WTC11 (cell line): ENCODE data around the gene COMMD4.

Source experiments
- FOXK1 ChIP-seq: sonication (generic); formaldehyde crosslinking; IDR thresholded peaks from 2 replicates; pipeline ENCODE4 v1.8.0; 2022; ENCODE audit warnings: mild to moderate bottlenecking, moderate library complexity, missing genetic modification reagents
- NR2C2 ChIP-seq: sonication (generic); formaldehyde crosslinking; IDR thresholded peaks from 2 replicates; pipeline ENCODE4 v1.8.0; 2022; ENCODE audit warnings: mild to moderate bottlenecking, missing genetic modification reagents
- PRRX2 ChIP-seq: fragments of 250-450 bp; sonication (Bioruptor Pico); IDR thresholded peaks from 2 replicates; pipeline ENCODE4 v1.8.0; 2021; ENCODE audit warnings: mild to moderate bottlenecking
- TF ChIP-seq, protein P1 (sequence below): sonication (generic); formaldehyde crosslinking; IDR thresholded peaks from 2 replicates; pipeline ENCODE4 v1.8.1; 2023; ENCODE audit warnings: mild to moderate bottlenecking, missing genetic modification reagents
- TF ChIP-seq, protein P2 (sequence below): sonication (generic); formaldehyde crosslinking; IDR thresholded peaks from 2 replicates; pipeline ENCODE4 v1.8.0; 2022; ENCODE audit warnings: mild to moderate bottlenecking, missing genetic modification reagents

DNA sequence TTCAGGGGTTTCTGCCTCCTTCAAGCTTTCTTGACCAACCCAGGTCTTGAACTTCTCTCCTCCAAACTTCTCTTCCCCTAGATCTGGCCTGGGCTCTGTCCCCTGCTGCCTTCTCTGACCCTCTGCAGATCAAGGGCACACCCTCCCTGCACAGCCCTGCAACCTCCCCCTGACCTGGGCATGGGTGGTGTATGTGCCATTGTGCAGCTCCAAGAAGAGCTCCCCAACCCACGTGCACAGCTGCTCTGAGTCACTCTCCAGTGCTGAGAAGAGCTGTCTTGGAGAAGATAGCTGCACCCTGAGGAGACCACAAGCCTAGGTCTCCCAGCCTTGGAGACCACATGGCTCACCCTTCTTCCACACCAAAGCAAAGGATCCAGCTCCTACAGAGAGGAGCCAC, 24.5 kb downstream of the COMMD4 start:
- TF ChIP-seq NR2C2, result no peak
- no peak for TF ChIP-seq PRRX2 (CRISPR knock-in tag)
- TF ChIP-seq, protein P1, sequence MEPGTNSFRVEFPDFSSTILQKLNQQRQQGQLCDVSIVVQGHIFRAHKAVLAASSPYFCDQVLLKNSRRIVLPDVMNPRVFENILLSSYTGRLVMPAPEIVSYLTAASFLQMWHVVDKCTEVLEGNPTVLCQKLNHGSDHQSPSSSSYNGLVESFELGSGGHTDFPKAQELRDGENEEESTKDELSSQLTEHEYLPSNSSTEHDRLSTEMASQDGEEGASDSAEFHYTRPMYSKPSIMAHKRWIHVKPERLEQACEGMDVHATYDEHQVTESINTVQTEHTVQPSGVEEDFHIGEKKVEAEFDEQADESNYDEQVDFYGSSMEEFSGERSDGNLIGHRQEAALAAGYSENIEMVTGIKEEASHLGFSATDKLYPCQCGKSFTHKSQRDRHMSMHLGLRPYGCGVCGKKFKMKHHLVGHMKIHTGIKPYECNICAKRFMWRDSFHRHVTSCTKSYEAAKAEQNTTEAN (CRISPR knock-in tag), result no peak
- no peak for TF ChIP-seq FOXK1 (CRISPR knock-in tag)
- TF ChIP-seq, protein P2, sequence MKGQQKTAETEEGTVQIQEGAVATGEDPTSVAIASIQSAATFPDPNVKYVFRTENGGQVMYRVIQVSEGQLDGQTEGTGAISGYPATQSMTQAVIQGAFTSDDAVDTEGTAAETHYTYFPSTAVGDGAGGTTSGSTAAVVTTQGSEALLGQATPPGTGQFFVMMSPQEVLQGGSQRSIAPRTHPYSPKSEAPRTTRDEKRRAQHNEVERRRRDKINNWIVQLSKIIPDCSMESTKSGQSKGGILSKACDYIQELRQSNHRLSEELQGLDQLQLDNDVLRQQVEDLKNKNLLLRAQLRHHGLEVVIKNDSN (CRISPR knock-in tag), result no peak
